Endothelial cell of umbilical vein (primary cell): ENCODE results near the gene ACSL4. TPM values are rescaled to one million over a fixed set of nuclear protein-coding genes. Genes with fewer than 3 reads are reported as not detected.

Experiments used
- BruUV-seq: library from RNA; stranded (reverse); fragments of 400-500 nt; replicated peaks from 2 replicates; lab custom pipeline; 2021; lab: Mats Ljungman, UMichigan
- CTCF ChIA-PET: fragments of 300-600, 350-600 bp; sonication (Branson Sonifier 250); formaldehyde crosslinking; loops from one replicate; lab custom pipeline; 2021; ENCODE audit warnings: antibody characterized with exemption, inconsistent platforms; lab: Charles Lee
- POLR2A ChIA-PET: fragments of 300-600, 350-600 bp; sonication (Branson Sonifier 250); formaldehyde crosslinking; loops from one replicate; lab custom pipeline; 2021; ENCODE audit warnings: antibody characterized with exemption, inconsistent platforms; lab: Charles Lee
- DNase-seq: peaks from one replicate; pipeline ENCODE4 v3.0.0-alpha.2; 2011; ENCODE audit warnings: low read depth, low spot score
- FAIRE-seq: peaks from 2 replicates; lab custom pipeline; 2011; peaks lifted over from hg19 to GRCh38; lab: Jason Lieb, UNC
- H2AFZ ChIP-seq: 2 replicates; pipeline ENCODE4 v1.6.0; 2012; ENCODE audit warnings: low read depth, low read length, control low read depth, inconsistent platforms
- H3K27ac ChIP-seq: 2 replicates; pipeline ENCODE4 v1.5.1; 2011; ENCODE audit warnings: low read depth, mild to moderate bottlenecking, control low read depth, low read length, moderate library complexity; ENCODE audit not compliant: insufficient read depth
- H3K27me3 ChIP-seq, 2 experiments: 2 replicates each; pipeline versions ENCODE4 v1.6.0 to v1.6.1; 2011; ENCODE audit warnings: low read length in 2 of 2, mixed read lengths in 1 of 2; ENCODE audit not compliant: control insufficient read depth in 2 of 2, insufficient read depth in 2 of 2
- H3K36me3 ChIP-seq, 2 experiments: 2 replicates in 1 of 2; 3 replicates in 1 of 2; pipeline ENCODE4 v1.5.1; 2011; ENCODE audit warnings: low read length in 2 of 2, mild to moderate bottlenecking in 1 of 2, moderate library complexity in 1 of 2; ENCODE audit not compliant: control insufficient read depth in 2 of 2, insufficient read depth in 2 of 2; ENCODE audit errors: extremely low read depth in 1 of 2
- H3K4me1 ChIP-seq: 3 replicates; pipeline ENCODE4 v1.5.1; 2011; ENCODE audit warnings: mild to moderate bottlenecking, low read length; ENCODE audit not compliant: control insufficient read depth, insufficient read depth; ENCODE audit errors: extremely low read depth
- H3K4me2 ChIP-seq: 2 replicates; pipeline ENCODE4 v1.6.1; 2011; ENCODE audit warnings: low read length, control low read depth, mixed read lengths; ENCODE audit not compliant: insufficient read depth
- H3K4me3 ChIP-seq, 3 experiments: fragments of 200-600 bp in 1 of 3; sonication (generic), shearing (Covaris generic) in 1 of 3; replicated peaks in 1 of 3; 2 replicates each; pipeline ENCODE4 v1.5.1; 2011 to 2016; ENCODE audit warnings: control low read depth in 3 of 3, low read length in 3 of 3, mild to moderate bottlenecking in 2 of 3, inconsistent platforms in 1 of 3, low read depth in 1 of 3, moderate library complexity in 1 of 3; ENCODE audit not compliant: insufficient read depth in 1 of 3
- H3K79me2 ChIP-seq: 2 replicates; pipeline ENCODE4 v1.6.0; 2012; ENCODE audit warnings: low read length, inconsistent platforms; ENCODE audit not compliant: control insufficient read depth, insufficient read depth
- H3K9ac ChIP-seq: replicated peaks from 2 replicates; pipeline ENCODE3; 2011; ENCODE audit warnings: low read length, control low read depth; ENCODE audit not compliant: insufficient read depth; ENCODE audit errors: extremely low read depth
- H3K9me1 ChIP-seq: replicated peaks from 3 replicates; pipeline ENCODE4 v1.6.0; 2011; ENCODE audit warnings: mild to moderate bottlenecking, low read length; ENCODE audit not compliant: control insufficient read depth, insufficient read depth; ENCODE audit errors: extremely low read depth
- H3K9me3 ChIP-seq: replicated peaks from 2 replicates; pipeline ENCODE4 v1.5.1; 2012; ENCODE audit warnings: low read length, inconsistent platforms; ENCODE audit not compliant: control insufficient read depth, insufficient read depth
- H4K20me1 ChIP-seq: replicated peaks from 2 replicates; pipeline ENCODE3; 2011; ENCODE audit warnings: mild to moderate bottlenecking, low read length; ENCODE audit not compliant: control insufficient read depth, insufficient read depth; ENCODE audit errors: extremely low read depth
- CTCF ChIP-seq, 2 donors: IDR thresholded peaks; 1 replicate in 1 of 2; 2 replicates in 1 of 2; pipeline ENCODE4 v1.5.1; 2011; ENCODE audit warnings: low read length in 2 of 2, mild to moderate bottlenecking in 2 of 2, moderate library complexity in 2 of 2, control low read depth in 1 of 2, inconsistent platforms in 1 of 2, low read depth in 1 of 2; ENCODE audit not compliant: insufficient read depth in 1 of 2; ENCODE audit errors: extremely low read depth in 1 of 2
- EZH2 ChIP-seq: IDR thresholded peaks from 2 replicates; pipeline ENCODE4 v1.6.1; 2012; ENCODE audit warnings: borderline replicate concordance, low read depth, mild to moderate bottlenecking, moderate library complexity, low read length, inconsistent platforms; ENCODE audit not compliant: severe bottlenecking
- FOS ChIP-seq: IDR thresholded peaks from 2 replicates; pipeline ENCODE4 v1.6.1; 2011; ENCODE audit warnings: mild to moderate bottlenecking, low read length, moderate library complexity, borderline replicate concordance; ENCODE audit not compliant: insufficient read depth
- GATA2 ChIP-seq: IDR thresholded peaks from 2 replicates; pipeline ENCODE4 v1.7.0; 2011; ENCODE audit warnings: low read depth, mild to moderate bottlenecking, moderate library complexity, mixed read lengths, low read length; ENCODE audit not compliant: insufficient read length, insufficient read depth
- JUN ChIP-seq: IDR thresholded peaks from 2 replicates; pipeline ENCODE4 v1.6.1; 2011; ENCODE audit warnings: borderline replicate concordance, low read depth; ENCODE audit not compliant: insufficient read length, insufficient read depth
- MAX ChIP-seq: IDR thresholded peaks from 2 replicates; pipeline ENCODE4 v1.6.1; 2011; ENCODE audit not compliant: insufficient read depth, insufficient read length
- MYC ChIP-seq: IDR thresholded peaks from one replicate; pipeline ENCODE4 v1.6.1; 2011; ENCODE audit warnings: mild to moderate bottlenecking, low read depth, low read length
- POLR2A ChIP-seq: IDR thresholded peaks from 2 replicates; pipeline ENCODE4 v1.6.1; 2012; ENCODE audit warnings: low read depth, mild to moderate bottlenecking, control low read depth, low read length
- POLR2AphosphoS5 ChIP-seq: IDR thresholded peaks from 2 replicates; pipeline ENCODE4 v1.6.1; 2012; ENCODE audit warnings: low read depth, mild to moderate bottlenecking, control low read depth, low read length, moderate library complexity; ENCODE audit not compliant: insufficient read depth
- dilution Hi-C: fragments of 300-500 bp; cut with MboI; formaldehyde crosslinking; loops from one replicate; pipeline ENCODE4 v1.15.0; 2019; ENCODE audit warnings: low sequenced_read_pairs; ENCODE audit not compliant: extremely low pct_ligation_motif_present
- intact Hi-C: fragments of 100-400 bp; cut with micrococcal nuclease; formaldehyde crosslinking; loops from one replicate; pipeline ENCODE4 v1.10.0; 2022
- polyA plus RNA-seq, 4 experiments: library from polyadenylated mRNA; depleted of rRNA in 3 of 4; stranded (reverse) in 3 of 4; unstranded in 1 of 4; fragments of >200 nt; gene quantifications; 2 replicates each; pipeline versions ENCODE4 v1.2.1 to v1.2.3, GENCODE V29; 2011 to 2012; ENCODE audit warnings: missing spikeins in 1 of 4
- total RNA-seq: library from RNA; stranded (reverse); gene quantifications from 2 replicates; pipeline ENCODE4 v1.2.3, GENCODE V29; 2021

The ACSL4 gene
- total and polyA plus RNA-seq, 2 donors (not counting 3 experiments of a cell fraction or from before 2014, with no cell fraction given), result 20.7 to 85.5 TPM

GRCh38 chrX:109776432-109776831 is 43.4 kb upstream of the ACSL4 start:
- FAIRE-seq (no peak), DNase-seq (no peak)
- Histone ChIP-seq H2AFZ (no peak overlapping the region), H3K9me3 (no peaks in the 10 kb centered on the region), H3K9ac (no peak overlapping the region), H3K79me2 (no peaks in the 10 kb centered on the region), H3K27me3 (no peaks in the 10 kb centered on the region), H3K27ac (no peak overlapping the region), H3K4me2 (no peak overlapping the region), H3K4me1 (no peaks in the 10 kb centered on the region), H3K9me1 (no peaks in the 10 kb centered on the region), H3K4me3 (no peak overlapping the region), H3K36me3 (no peaks in the 10 kb centered on the region), H4K20me1 (no peaks in the 10 kb centered on the region)
- intact Hi-C loops, result no loop called here
- TF ChIP-seq POLR2A (no peak), EZH2 (no peak), CTCF (IDR thresholded peaks at IDR 0.05; ENCODE audit: extremely low read depth in 1 of 2, insufficient read depth in 1 of 2, low read depth in 1 of 2, low read length in 2 of 2) (no peak), MAX (no peak), MYC (no peak)
- dilution Hi-C loops, result no loop called here
- ChIA-PET CTCF (no interaction called here), POLR2A (no interaction called here)
- BruUV-seq, result no TSS peak

- H3K4me1 ChIP-seq, result no peaks in the 10 kb centered on the region
- no peaks in the 10 kb centered on the region for H3K36me3 ChIP-seq
- CTCF ChIA-PET, result interaction anchor here (1.3 kb wide), 1 partner anchor 82 kb away, joined by 6 read pairs; no protein-coding TSS in a partner anchor
- DNase-seq, result no peak
- H3K79me2 ChIP-seq, result no peaks in the 10 kb centered on the region
- no peaks in the 10 kb centered on the region for H4K20me1 ChIP-seq
- no peak overlapping the region for H2AFZ ChIP-seq
- FAIRE-seq, result no peak
- H3K9me1 ChIP-seq, result no peaks in the 10 kb centered on the region
- H3K27me3 ChIP-seq, result no peaks in the 10 kb centered on the region
- no peak overlapping the region for H3K4me2 ChIP-seq
- no peak overlapping the region for H3K9ac ChIP-seq
- POLR2A ChIA-PET, result no interaction called here
- H3K27ac ChIP-seq, result no peak overlapping the region
- intact Hi-C loops, result no loop called here
- H3K9me3 ChIP-seq, result no peaks in the 10 kb centered on the region
- no peak overlapping the region for H3K4me3 ChIP-seq
- TF ChIP-seq POLR2A (no peak), MYC (no peak), JUN (no peak), MAX (no peak), FOS (no peak), EZH2 (no peak), GATA2 (no peak), CTCF (IDR thresholded peaks at IDR 0.05; ENCODE audit: extremely low read depth in 1 of 2, insufficient read depth in 1 of 2, low read depth in 1 of 2, low read length in 2 of 2) (no peak), POLR2AphosphoS5 (no peak)
- BruUV-seq, result no TSS peak
- dilution Hi-C loops, result no loop called here
Measured at GRCh38 chrX:109775386-109775785, 42.3 kb upstream of the ACSL4 start.
